HG03575 (cell line): ENCODE results near the gene MAF.

Experiments
- ATAC-seq: cut with Tn5 transposase; IDR thresholded peaks from one replicate; pipeline ENCODE4 v1.9.1; 2021; ENCODE audit not compliant: unreplicated experiment, insufficient number of reproducible peaks, low FRiP score; ENCODE audit errors: extremely low read depth

MAF gene

DNA sequence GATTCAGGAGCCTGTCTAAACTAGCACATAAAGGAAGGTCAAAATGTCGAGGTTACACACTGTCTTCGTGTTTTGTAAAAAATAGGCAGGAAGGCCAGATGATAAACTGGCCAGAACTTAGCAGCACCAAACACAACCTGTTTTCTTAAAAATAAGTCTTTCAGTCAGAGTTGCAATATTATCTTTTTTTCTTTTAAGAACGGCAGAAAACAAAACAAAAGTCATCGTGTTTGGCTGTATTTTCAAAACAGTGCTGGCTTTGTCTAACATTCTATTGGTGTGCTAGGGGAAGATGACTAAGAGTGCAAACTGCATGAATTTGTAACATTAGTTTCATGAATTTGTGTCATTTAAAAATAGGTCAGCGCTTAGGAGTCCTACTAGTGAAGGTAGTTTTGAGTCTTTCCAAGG is 5.3 kb downstream of the MAF start:
- no peak for ATAC-seq

DNA sequence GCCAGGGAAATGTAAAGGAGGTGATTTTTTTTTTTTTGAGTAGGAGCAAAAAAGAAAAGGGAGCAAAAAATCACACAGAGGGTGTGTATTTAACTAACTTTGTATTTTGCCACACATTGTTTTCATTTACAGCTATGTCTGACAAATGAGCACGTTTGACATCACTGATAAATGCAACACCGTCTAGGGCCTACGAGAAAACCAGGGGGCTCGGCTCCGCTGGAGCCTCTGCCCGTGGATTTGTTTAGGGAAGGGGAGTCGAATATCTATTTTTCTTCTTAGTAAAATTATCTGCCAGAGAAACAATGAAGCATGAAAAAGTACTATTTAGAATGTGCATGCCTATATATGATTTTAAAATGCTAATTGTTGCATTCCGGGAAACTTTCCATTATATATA is 6.8 kb downstream of the MAF start:
- ATAC-seq: no peak

DNA sequence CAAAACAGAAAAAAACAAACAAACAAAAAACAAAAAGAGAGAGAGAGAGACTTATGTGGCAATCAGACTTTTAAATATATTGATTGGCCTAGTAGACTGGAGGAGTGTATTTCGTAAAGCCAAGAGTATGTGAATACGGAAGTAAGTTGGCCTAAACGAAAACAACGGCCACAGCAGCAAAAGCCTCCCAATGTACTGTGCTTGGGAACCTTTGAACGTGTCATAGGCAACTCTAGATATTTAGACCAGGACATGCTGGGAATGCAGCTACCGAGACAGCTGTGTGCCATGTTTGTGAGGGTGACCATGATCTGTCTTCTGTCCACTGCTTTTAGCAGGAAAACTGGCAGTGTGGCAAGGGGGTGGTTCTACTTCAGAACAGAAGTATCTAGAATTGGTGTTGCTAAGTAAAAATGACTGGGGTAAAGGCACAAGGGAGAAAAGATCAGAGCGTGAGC is 7.4 kb downstream of the MAF start:
- no peak for ATAC-seq

DNA sequence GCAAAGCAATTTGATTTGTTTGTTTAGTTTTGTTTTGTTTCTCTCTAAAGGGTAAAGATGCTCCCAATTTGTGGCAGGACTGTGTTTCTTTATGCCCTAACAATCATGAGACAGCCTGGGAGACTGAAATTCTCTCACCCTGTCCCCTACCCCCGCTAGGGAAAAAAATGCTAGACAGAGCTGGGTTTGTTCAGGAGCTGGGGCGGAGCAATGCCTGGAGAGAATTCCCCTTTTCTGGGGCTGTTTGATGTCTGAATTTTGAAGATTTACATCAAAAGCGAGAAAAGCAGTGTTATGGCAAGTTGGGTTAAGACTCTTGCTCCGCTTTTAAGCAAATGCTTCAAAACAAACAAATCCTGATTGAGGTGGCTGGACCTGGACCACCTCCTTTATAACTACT is 8.4 kb downstream of the MAF start:
- no peak for ATAC-seq

DNA sequence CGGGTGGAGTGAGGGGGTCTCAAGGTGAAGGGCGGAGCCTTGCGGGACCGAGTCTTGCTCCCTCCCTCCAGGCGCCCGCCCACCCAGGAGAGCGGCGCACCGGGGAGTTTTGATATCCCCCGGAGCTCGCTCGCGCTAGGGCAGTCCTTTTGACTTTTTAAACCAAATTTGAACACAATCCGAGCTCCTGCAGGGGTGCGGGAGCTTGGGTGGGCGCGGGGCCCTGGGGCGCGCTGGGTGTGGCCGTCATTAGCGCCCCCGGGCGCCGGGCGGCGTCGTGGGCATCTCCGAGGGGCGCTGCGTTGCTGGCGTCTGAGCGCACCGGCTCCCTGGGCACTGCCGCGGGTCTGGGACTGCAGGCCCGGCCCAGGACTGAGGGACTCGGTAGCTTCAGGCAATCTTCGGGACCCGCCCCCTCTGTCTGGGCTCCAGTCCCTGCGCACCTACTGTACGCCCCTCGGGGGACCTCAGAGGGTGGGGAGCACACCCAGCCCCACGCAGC is 10.9 kb downstream of the MAF start:
- no peak for ATAC-seq

DNA sequence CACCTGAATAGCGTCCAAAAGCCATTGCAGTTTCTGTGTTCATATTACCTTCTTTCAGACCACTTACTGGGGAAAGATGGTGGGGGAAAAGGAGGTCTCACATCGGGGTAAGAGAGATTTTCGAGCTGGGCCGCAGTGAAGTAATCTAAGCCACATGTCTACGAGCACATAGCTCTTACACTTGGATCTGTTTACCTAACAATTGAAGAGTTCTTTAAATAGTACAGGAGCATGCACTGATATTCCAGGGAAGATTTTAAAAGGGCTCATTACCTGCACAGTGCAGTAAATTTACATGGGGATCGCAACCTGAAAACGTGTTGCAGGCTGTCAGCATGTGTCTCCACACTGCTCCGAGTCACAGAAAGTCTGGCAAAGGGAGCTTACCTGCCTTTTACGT is 12.6 kb downstream of the MAF start:
- ATAC-seq: no peak

DNA sequence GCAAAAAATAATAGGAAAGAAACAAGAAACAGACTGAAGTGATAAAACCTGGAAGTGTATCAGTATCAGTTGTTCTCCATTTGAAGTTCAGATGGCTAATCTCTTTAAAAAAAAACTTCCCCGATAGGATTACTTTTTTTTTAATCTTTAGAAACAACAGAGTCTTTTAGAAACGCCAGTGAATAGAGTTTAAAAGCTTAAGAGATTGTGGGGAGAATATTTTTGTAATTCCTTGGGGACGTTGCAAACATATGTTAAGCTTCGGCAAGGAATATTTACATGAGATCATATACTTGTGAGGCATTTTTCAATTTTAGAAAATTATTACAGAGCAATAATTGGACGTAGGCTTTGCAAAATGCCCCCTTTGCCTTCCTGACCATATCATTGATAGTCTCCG is 13.2 kb downstream of the MAF start:
- ATAC-seq: no peak

DNA sequence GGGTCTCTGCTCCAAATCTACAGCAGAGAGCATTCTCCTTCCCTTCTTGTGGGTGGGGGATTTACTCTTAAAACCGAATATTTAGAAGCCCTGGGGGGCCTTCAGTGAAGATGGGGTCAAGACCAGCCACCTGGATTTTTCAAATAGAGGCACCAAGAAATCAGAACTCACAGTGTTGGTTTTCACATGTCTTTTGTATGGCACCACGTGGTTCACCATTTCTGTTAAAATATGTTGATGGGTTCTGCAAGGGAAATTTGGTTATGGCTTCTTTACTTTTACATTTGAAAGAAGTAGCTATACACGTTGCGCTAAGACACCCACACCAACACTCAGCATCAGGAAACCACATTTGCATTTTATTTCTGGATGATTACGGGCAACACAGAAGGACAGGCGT is 17.7 kb downstream of the MAF start:
- no peak for ATAC-seq

DNA sequence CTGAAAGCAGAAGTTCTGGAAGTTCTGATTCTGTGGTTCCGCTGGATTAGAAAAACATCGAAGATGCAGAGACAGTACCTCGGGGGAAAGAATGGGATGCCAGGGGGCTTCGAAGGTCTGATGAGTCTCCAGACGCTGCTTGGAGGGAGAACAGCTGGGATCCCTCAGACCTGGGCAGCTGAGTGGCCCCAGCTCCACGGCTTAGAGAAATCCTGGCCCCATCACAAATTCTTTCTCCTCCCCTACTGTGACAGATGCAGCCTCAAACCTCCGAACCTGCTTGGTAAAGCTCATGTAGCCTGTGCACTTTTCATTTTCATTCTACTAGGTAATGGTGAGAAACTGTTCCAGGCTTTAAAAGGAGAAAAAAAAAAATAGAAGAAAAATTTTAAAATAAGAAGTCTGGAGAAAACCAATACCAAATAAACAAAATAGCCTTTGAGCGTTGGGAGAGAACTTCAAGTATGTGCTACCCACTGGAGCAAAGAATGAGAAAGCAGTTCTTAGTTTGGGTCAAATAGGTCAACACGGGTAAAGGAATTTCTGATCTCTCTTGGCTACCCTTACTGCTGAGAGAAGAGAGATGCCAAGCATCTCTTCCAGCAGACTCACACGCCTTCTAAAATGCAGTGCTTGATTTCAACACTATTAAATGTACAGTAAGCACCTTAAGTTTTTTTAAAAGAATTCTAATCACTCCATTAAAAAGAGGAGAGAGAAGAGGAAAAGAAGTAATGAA is 19.9 kb downstream of the MAF start:
- ATAC-seq: no peak

DNA sequence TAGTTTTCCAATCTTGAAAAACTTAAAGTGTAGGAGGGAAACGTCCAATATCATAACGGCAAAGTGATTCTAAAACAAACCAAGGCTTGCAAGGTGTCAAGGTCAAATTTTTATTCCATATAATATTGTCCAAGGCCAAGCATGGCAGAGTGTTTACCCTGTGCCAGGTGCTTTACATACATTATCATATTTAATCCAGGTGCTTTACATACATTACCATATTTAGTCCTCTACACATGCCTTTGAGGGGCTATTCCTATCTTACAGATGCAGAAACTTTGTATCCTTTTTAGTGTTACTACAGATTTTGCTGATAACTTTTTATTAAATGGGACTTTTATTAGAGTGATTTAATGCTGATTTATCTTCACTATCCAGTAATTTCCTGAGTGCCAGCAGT is 23.9 kb downstream of the MAF start:
- no peak for ATAC-seq

DNA sequence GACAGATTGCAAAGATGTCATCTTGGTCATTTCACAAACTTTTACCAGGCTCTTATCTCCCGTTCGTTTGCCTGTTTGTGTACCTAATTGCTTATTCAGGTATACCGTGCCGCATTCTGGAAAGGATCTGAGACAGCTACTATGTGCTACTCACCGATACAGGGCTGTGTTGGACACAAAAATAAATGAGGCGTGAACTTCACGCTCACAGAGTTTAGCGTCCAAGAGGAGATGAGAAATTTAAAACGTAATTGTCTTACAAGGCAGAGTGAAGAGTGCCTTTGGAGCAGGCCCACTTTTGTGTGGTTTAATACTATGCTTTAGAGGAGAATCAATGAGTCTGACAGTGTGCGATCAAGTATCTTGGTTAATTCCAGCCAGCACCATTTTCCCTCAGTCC is 26.7 kb downstream of the MAF start:
- no peak for ATAC-seq

DNA sequence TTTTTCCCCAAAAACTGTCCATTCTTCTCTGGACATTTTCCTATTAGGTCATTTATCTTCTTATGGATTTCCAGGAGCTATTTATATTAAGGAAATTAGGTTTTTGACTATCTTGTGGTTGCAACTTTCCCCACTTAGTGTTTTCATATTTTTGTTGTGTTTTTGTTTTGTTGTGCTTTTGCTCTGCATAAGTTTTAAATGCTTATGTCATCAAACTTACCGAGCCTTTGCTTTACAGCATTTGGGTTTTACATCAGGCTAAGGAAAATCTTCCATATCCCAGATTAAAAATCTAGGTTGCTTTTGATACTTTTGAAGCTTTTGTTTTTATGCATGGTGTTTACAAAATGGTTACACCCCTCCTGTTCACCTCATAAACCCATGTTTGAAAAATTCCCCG is 27.5 kb downstream of the MAF start:
- no peak for ATAC-seq

DNA sequence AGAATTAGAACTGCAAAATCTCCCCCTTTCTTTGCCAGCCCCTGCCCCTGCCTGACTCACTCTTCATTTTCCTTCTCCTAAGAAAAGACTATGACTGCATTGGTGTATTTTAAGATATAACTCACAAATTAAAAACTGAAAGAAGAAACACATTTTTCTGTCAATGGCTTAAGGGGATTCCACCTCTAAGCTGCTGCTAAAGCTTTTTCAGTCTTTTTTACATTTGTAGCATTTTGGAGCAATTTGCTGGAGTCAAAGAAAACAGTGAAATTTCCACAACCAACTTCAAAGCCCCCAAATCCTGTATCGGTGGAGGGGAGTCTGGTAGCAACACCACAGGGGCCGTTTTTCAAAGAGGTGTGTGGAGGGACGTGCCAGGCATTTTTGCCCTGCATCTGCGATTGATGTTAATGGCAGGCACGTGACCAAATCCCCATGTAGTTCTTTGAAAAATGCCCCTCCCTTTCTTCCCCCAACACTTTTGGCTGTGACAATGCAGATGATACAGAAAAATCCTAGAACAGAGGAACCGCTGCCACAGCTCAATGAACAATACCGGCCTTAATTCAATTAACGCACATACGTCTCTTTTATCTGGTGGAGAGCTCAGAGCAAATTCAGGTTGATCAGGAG is 28.5 kb downstream of the MAF start:
- no peak for ATAC-seq

DNA sequence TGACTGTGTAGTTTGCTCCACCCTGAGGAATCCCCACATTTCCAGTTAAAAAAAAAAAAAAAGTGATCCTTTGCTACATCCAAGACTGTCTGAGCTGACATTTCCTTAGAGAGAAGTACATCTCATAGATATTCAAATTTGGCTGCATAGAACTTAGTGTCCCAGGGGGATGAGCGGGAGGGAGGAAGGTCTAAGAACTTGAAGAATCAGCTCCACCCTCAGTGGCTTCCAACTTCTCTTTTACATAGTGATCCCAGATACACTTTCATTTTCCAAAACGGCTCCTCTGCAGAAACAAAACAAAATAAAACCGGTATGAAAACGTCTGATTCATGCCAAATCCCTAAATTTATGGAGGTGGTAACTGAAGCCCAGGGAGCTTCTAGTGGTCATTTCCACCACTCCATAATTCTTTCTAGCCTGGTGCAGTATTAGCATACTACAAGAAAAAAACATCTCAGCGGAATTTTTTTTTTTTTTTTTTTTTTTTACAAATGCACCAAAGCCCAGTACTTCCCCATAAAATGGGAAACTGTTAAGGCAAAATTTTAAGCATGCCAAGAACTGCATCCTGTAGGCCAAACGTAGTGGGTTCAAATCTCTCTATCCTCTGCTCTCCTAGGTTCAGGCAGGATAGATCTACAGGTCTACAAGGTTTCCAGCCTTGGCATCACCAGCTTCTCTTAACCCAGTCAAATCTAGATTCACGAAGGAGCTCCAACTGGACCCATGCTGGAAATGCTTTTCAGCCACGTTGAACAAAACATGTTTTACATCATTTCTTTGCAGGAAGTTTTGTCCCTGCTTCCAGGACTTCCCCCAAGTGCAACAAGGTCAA is 29.3 kb downstream of the MAF start:
- ATAC-seq: no peak

DNA sequence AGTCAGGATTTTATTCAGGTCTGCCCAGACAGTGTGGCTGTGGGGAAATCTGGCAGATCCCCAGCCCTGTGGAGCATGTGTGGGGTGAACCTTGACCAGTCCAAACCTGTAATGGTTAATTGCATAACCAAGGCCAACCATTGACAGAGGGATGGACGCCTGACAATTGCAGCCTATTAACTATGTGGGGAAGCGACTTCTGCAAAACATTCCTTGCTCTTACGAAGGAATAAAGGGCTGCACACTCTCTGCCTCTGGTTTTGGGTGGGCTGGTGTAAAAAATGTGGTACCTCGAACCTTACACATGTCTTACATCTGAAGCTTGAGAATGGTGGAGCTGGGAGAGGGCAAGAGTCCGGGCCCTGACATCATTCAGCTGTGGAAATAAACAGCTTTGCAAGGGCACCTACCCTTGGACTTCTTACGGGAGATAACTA is 35.8 kb downstream of the MAF start:
- ATAC-seq: no peak

DNA sequence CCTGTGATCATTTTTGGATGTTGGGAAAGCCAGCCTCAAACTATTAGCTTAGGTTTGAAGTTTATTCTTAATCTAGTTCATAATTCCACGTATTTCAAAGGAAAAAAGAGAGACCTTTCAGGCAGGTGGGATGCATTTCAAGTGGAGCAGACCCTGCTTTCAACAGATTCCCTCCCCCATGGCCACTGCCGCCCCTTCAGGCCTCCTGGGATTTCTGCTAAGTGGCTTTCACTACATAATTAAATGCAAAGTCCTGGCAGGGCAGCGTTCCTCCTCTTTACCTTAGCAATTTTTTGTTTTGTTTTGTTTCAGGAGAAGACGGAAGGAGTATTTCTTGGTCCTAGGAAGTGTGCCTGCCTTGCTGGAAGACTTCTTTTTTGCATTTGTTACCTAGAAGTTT is 36.6 kb downstream of the MAF start:
- ATAC-seq: no peak

DNA sequence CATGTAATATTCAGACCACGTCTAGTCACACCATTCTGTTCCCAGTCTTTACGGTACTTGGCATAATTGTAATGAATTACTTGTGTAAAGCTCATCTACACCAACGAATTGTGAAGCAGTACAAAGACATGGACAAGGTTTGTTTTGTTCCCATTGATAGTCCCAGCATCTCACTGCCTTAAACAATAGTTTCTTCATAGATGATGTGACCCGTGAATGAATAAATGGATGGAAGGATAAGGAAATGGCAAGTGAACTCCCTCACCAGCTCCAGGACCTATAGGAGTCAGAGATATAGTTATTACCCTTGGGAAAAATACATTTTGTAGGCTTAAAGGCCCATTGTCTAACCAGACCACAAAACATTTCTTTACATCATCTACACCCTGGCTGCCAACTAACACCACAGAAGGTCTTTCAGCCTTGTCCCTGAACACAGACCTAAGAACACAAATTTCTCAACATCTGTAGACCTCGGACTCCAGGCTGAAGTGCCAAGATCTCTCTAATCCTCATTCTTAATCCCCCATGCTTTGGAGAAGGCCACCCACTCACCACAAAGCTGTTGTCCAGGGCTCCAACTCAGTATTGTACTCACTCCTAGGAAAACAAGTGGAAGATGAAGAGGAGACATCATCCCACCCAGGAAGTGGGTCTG is 38.2 kb downstream of the MAF start:
- ATAC-seq: no peak

DNA sequence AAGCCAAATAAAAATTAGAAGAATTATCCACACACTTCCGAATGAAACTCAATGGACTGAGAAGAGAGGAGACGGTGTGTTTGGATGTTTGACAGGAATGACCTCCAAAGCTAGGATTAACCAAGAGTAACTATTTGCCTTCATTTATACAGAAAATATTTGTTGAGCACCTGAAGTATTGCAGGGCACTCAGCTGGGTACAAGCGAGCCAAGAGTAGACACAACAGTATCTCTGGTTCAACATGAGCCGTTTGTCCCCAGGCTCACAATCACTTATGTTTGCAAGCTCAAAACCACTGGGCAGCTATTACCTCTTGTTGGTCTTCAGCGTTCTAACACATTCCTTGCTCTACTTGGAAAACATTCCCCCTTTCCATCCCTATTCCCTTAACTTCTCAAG is 38.8 kb downstream of the MAF start:
- no peak for ATAC-seq

DNA sequence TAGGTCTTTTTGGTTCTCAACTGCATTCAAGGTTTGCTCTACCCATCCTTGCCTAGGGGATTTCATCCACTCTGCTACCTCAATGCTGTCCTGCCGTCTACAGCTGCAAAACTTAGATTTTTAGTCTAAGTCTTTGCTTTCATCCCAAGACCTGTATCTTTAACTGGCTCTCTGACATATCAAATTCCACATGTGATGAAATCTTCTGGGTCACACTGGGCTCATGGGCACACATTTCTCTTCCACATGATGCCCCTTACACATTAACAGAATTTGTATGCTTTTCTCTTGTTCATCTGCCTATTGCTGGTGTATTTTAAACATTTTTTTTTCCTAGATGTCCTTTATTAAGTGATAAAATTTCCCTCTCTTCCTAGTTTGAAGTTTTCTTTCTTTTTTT is 39.6 kb downstream of the MAF start:
- no peak for ATAC-seq
